Prostate gland (tissue), 2 donors: ENCODE data around the gene KCND2. TPM values are rescaled to one million over a fixed set of nuclear protein-coding genes. Genes with fewer than 3 reads are reported as not detected.

ENCODE experiments used
- DNase-seq: peaks from one replicate; pipeline ENCODE4 v3.0.0-alpha.2; 2019; ENCODE audit warnings: low spot score
- H3K27ac ChIP-seq, 2 donors: fragments of 200-600 bp; sonication (generic); 2 replicates each; pipeline ENCODE4 v1.5.1; 2017 to 2019
- H3K27me3 ChIP-seq: fragments of 200-600 bp; sonication (generic); replicated peaks from 2 replicates; pipeline ENCODE4 v1.5.1; 2019; ENCODE audit not compliant: insufficient read depth
- H3K36me3 ChIP-seq, 2 donors: fragments of 200-600 bp; sonication (generic); 1 replicate in 1 of 2; 2 replicates in 1 of 2; pipeline versions ENCODE4 v1.5.1 to v1.8.1; 2017 to 2019
- H3K4me1 ChIP-seq: fragments of 200-600 bp; sonication (generic); replicated peaks from 2 replicates; pipeline ENCODE4 v1.5.1; 2019
- H3K4me3 ChIP-seq, 2 donors: fragments of 200-600 bp; sonication (generic); 2 replicates each; pipeline ENCODE4 v1.5.1; 2017 to 2019
- H3K9me3 ChIP-seq: fragments of 200-600 bp; sonication (generic); 2 replicates; pipeline ENCODE4 v1.5.1; 2017
- POLR2A ChIP-seq: fragments of 450-650 bp; IDR thresholded peaks from one replicate; pipeline ENCODE4 v1.6.1; 2016; ENCODE audit warnings: antibody characterized with exemption, mild to moderate bottlenecking
- POLR2AphosphoS5 ChIP-seq: sonication (generic); formaldehyde crosslinking; IDR thresholded peaks from one replicate; pipeline ENCODE4 v1.6.1; 2017; ENCODE audit warnings: antibody characterized with exemption
- WGBS: methylation state at CpG from one replicate; pipeline ENCODE4 v1.1.5; 2018; 5-methylcytosine and 5-hydroxymethylcytosine counted together
- intact Hi-C: fragments of 100-400 bp; cut with DNase I; formaldehyde crosslinking; loops from one replicate; pipeline ENCODE4 v1.14.2; 2022
- total RNA-seq, 2 donors: library from RNA; depleted of rRNA; stranded (reverse); fragments of >200 nt; gene quantifications; one replicate each; pipeline ENCODE4 v1.1.0, GENCODE V29; 2016
- TF ChIP-seq, protein P1 (sequence below), 4 experiments: fragments of 200-600 bp in 2 of 4; fragments of 450-650 bp in 2 of 4; sonication (generic) in 2 of 4; IDR thresholded peaks; 1 replicate in 3 of 4; 2 replicates in 1 of 4; pipeline ENCODE4 v1.5.1; 2016 to 2019; ENCODE audit warnings: antibody characterized with exemption in 4 of 4, mild to moderate bottlenecking in 2 of 4, moderate library complexity in 2 of 4

KCND2 gene
- total RNA-seq, 2 donors from 2014 or later: 3.0 TPM; not detected in 1

DNA sequence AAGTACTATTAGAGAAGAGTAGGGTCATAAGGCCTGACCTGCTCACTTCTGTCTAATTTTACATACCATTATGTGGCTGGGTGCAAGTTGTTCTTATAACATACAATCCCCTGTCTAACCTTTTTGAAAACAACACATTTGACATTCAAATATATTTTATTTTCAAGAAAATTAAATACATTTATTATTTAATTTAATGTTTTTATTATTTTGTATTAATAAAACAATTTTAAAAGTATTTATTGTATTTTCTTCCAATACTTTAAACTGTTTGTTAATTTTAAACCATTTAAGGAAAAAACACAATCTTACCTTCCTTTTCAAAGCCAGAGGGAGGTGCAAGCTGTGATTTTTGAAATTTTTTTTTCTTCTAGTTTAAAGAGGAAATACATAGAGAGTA lies 232.8 kb downstream of the KCND2 start:
- intact Hi-C loops: no loop called here
- Histone ChIP-seq H3K4me1 (no peaks in the 10 kb centered on the region), H3K27ac (no peak overlapping the region), H3K27me3 (no peaks in the 10 kb centered on the region), H3K4me3 (no peak overlapping the region), H3K9me3 (no peaks in the 10 kb centered on the region), H3K36me3 (no peaks in the 10 kb centered on the region)
- no peak for DNase-seq
- TF ChIP-seq, protein P1, sequence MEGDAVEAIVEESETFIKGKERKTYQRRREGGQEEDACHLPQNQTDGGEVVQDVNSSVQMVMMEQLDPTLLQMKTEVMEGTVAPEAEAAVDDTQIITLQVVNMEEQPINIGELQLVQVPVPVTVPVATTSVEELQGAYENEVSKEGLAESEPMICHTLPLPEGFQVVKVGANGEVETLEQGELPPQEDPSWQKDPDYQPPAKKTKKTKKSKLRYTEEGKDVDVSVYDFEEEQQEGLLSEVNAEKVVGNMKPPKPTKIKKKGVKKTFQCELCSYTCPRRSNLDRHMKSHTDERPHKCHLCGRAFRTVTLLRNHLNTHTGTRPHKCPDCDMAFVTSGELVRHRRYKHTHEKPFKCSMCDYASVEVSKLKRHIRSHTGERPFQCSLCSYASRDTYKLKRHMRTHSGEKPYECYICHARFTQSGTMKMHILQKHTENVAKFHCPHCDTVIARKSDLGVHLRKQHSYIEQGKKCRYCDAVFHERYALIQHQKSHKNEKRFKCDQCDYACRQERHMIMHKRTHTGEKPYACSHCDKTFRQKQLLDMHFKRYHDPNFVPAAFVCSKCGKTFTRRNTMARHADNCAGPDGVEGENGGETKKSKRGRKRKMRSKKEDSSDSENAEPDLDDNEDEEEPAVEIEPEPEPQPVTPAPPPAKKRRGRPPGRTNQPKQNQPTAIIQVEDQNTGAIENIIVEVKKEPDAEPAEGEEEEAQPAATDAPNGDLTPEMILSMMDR (IDR thresholded peaks at IDR 0.05): no peak
- TF ChIP-seq POLR2A: no peak
- no peak for TF ChIP-seq POLR2AphosphoS5

DNA sequence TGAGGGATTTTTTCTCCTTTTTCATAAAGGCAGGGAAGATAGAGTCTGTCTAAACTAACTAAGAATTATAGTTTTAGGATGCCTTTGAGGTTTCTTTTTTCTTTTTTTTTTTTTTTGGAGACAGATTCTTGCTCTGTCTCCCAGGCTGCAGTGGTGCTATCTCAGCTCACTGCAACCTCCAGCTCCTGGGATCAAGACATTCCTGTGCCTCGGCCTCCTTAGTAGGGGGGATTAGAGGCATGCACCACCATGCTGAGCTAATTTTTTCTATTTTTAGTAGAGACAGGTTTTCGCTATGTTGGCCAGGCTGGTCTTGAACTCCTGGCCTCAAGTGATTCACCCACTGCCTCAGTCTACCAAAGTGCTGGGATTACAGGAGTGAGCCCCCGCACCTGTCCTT lies 239.7 kb downstream of the KCND2 start:
- Histone ChIP-seq H3K9me3 (no peaks in the 10 kb centered on the region), H3K36me3 (no peaks in the 10 kb centered on the region), H3K27ac (no peak overlapping the region), H3K4me3 (no peak overlapping the region), H3K27me3 (no peaks in the 10 kb centered on the region), H3K4me1 (no peaks in the 10 kb centered on the region)
- TF ChIP-seq POLR2AphosphoS5: no peak
- TF ChIP-seq, protein P1 (IDR thresholded peaks at IDR 0.05): no peak
- TF ChIP-seq POLR2A: no peak
- intact Hi-C loops: no loop called here
- DNase-seq: no peak
- 88% methylated on average over 3 of the region's 3 CpGs for WGBS

DNA sequence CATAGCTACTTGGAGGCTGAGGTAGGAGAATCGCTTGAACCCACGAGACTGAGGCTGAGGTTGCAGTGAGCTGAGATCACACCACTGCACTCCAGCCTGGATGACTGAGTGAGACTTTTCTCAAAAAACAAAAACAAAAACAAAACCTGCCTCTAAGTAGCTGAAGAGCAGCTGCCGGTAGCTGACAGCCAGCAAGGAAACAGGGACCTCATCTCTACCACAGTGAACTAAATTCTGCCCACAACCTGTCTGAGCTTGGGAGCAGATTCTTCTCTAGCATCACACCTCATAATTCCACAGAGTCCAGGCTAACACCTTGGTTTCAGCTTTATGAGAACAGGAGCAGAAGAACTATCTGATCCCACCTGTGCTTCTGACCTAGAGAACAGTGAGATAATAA lies 246.2 kb downstream of the KCND2 start:
- no peak for TF ChIP-seq POLR2A
- TF ChIP-seq, protein P1 (IDR thresholded peaks at IDR 0.05): no peak
- TF ChIP-seq POLR2AphosphoS5: no peak
- no peak overlapping the region for H3K4me3 ChIP-seq
- no peaks in the 10 kb centered on the region for H3K9me3 ChIP-seq
- H3K4me1 ChIP-seq: no peaks in the 10 kb centered on the region
- DNase-seq: no peak
- 95% methylated on average over 3 of the region's 3 CpGs for WGBS
- no peaks in the 10 kb centered on the region for H3K36me3 ChIP-seq
- H3K27ac ChIP-seq: no peak overlapping the region
- H3K27me3 ChIP-seq: no peaks in the 10 kb centered on the region
- intact Hi-C loops: no loop called here

DNA sequence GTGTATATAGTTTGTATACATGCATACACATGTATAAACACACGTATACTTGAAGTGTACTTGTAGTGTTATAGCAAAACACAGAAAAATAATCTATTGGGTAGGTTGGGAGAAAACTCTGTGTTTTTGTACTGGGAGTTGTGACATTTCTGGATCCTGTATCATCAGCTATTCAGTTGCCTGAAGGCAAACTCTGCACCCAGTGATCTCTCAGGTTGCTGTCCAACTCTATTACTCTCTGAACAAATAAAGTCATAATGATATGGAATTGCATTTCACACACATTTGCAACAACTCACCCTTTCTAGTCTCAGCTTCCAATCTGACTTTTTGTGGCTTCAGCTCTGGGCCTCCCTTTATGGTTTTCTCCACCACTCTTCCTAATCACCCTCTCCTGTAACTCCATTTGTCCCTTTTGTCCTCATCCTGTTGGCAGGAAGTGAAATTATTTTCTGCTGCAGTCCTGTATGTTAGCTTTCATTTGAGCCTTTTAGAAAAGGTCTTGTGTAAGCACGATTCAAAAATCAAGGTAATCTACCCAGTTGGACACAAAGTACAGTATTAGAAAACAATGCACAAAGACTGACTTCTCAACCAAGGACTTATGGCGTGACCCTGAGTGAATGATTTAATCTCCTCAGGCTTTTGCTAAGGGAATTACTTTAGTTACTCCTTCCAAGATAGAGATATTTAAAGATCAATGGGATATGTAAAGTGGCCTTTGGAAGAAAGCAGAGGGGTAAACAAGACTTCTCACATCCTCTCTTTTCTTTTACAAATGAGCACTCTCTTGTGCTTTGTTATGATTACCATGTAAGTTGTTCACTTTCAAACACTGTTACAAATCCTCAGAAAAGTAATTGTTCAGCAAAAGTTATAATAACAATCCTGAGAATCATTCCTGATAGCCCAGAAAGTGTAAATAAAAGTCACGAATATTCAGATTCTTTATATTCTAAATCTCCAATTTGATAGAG lies 249.1 kb downstream of the KCND2 start:
- Histone ChIP-seq H3K27ac (no peak overlapping the region), H3K4me3 (no peak overlapping the region), H3K9me3 (no peaks in the 10 kb centered on the region), H3K27me3 (no peaks in the 10 kb centered on the region), H3K4me1 (no peaks in the 10 kb centered on the region), H3K36me3 (no peaks in the 10 kb centered on the region)
- intact Hi-C loops: no loop called here
- DNase-seq: no peak
- no peak for TF ChIP-seq POLR2A
- TF ChIP-seq, protein P1 (IDR thresholded peaks at IDR 0.05): no peak
- TF ChIP-seq POLR2AphosphoS5: no peak
- WGBS: 71% methylated on average over 4 of the region's 4 CpGs

DNA sequence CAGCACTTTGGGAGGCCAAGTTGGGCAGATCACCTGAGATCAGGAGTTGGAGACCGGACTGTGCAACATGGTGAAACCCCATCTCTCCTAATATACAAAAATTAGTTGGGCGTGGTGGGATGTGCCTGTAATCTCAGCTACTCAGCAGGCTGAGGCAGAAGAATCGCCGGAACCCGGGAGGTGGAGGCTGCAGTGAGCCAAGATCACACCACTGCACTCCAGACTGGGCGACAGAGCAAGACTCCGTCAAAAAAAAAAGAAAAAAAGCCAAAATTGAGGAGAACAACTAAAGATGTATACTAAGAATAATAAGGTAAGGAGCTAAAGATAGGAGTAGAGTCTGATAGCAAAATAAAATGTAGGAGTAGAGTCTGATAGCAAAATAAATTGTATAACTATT lies 251.0 kb downstream of the KCND2 start:
- H3K4me3 ChIP-seq: no peak overlapping the region
- whole genome bisulfite sequencing: 97% methylated on average over 7 of the region's 7 CpGs
- DNase-seq: no peak
- H3K27ac ChIP-seq: no peak overlapping the region
- no peaks in the 10 kb centered on the region for H3K27me3 ChIP-seq
- H3K9me3 ChIP-seq: no peaks in the 10 kb centered on the region
- H3K36me3 ChIP-seq: no peaks in the 10 kb centered on the region
- no peaks in the 10 kb centered on the region for H3K4me1 ChIP-seq
- intact Hi-C loops: no loop called here
- TF ChIP-seq, protein P1 (IDR thresholded peaks at IDR 0.05): no peak
- TF ChIP-seq POLR2A (no peak), POLR2AphosphoS5 (no peak)
